Panc1 (cell line): ENCODE data around the gene PBX1. TPM values are rescaled to one million over a fixed set of nuclear protein-coding genes. Genes with fewer than 3 reads are reported as not detected.

Experiments
- ATAC-seq: fragments of 200-7000 bp; cut with Tn5 transposase; 2 replicates; pipeline ENCODE4 v1.9.1; 2020; ENCODE audit warnings: mild to moderate bottlenecking, moderate library complexity
- BruUV-seq: library from RNA; stranded (reverse); fragments of 400-500 nt; replicated peaks from 2 replicates; lab custom pipeline; 2021; lab: Mats Ljungman, UMichigan
- CTCF ChIA-PET: fragments of 300-600 bp; sonication (Branson Sonifier 250); formaldehyde crosslinking; loops from one replicate; lab custom pipeline; 2022; ENCODE audit warnings: antibody characterized with exemption; lab: Charles Lee
- POLR2A ChIA-PET: fragments of 300-600 bp; sonication (Branson Sonifier 250); formaldehyde crosslinking; loops from one replicate; lab custom pipeline; 2022; ENCODE audit warnings: antibody characterized with exemption; lab: Charles Lee
- DNase-seq: peaks from one replicate; pipeline ENCODE4 v3.0.0-alpha.2; 2010; ENCODE audit warnings: low read depth, low spot score
- H3K27ac ChIP-seq: 2 replicates; pipeline ENCODE4 v1.5.1; 2011; ENCODE audit warnings: mild to moderate bottlenecking, low read length, inconsistent platforms
- H3K27me3 ChIP-seq: fragments of 200-500 bp; sonication (Bioruptor generic); 2 replicates; pipeline ENCODE4 v1.6.0; 2014; ENCODE audit warnings: low read length, inconsistent platforms; ENCODE audit not compliant: control insufficient read depth, insufficient read depth
- H3K36me3 ChIP-seq: fragments of 200-500 bp; sonication (Bioruptor generic); 2 replicates; pipeline ENCODE4 v1.5.1; 2014; ENCODE audit warnings: inconsistent platforms, mild to moderate bottlenecking, low read length, moderate library complexity; ENCODE audit not compliant: control insufficient read depth, insufficient read depth
- H3K4me1 ChIP-seq: 2 replicates; pipeline ENCODE4 v1.5.1; 2011; ENCODE audit warnings: inconsistent platforms, mild to moderate bottlenecking, low read length, moderate library complexity; ENCODE audit not compliant: control insufficient read depth, insufficient read depth
- H3K4me3 ChIP-seq, 2 experiments: 2 replicates each; pipeline ENCODE4 v1.5.1; 2011 to 2012; ENCODE audit warnings: low read depth in 2 of 2, low read length in 2 of 2, mild to moderate bottlenecking in 2 of 2, inconsistent platforms in 1 of 2, moderate library complexity in 1 of 2
- H3K9me3 ChIP-seq: fragments of 200-500 bp; sonication (Bioruptor generic); 2 replicates; pipeline ENCODE4 v1.5.1; 2014; ENCODE audit warnings: low read depth, mild to moderate bottlenecking, inconsistent platforms, low read length, moderate library complexity; ENCODE audit not compliant: control insufficient read depth, insufficient read depth
- CTCF ChIP-seq: fragments of 450-650 bp; IDR thresholded peaks from 2 replicates; pipeline ENCODE4 v1.5.1; 2017; ENCODE audit warnings: mild to moderate bottlenecking
- POLR2AphosphoS5 ChIP-seq: IDR thresholded peaks from 2 replicates; pipeline ENCODE4 v1.6.1; 2012; ENCODE audit warnings: mild to moderate bottlenecking, low read depth, low read length, moderate library complexity
- REST ChIP-seq, 2 experiments: IDR thresholded peaks; 2 replicates each; pipeline ENCODE4 v1.6.1; 2011 to 2012; ENCODE audit warnings: low read depth in 2 of 2, control low read depth in 1 of 2, low read length in 1 of 2, mild to moderate bottlenecking in 1 of 2, moderate library complexity in 1 of 2; ENCODE audit not compliant: insufficient read depth in 1 of 2
- SIN3A ChIP-seq: IDR thresholded peaks from 2 replicates; pipeline ENCODE4 v1.6.1; 2012; ENCODE audit warnings: low read depth, mild to moderate bottlenecking, low read length, moderate library complexity, borderline replicate concordance; ENCODE audit not compliant: insufficient read depth
- TCF7L2 ChIP-seq: IDR thresholded peaks from 2 replicates; pipeline ENCODE4 v1.6.1; 2011; ENCODE audit warnings: mild to moderate bottlenecking, low read depth, low read length, inconsistent platforms
- in situ Hi-C: cut with HindIII; loops from 2 replicates; pipeline ENCODE4 v1.10.0; 2016; ENCODE audit warnings: low sequenced_read_pairs, low pct_unique_long_range_greater_than_20kb
- intact Hi-C: fragments of 100-400 bp; cut with micrococcal nuclease; formaldehyde crosslinking; loops from one replicate; pipeline ENCODE4 v1.10.0; 2022; ENCODE audit not compliant: unreplicated experiment
- total RNA-seq: library from RNA; stranded (reverse); gene quantifications from one replicate; pipeline ENCODE4 v1.2.1, GENCODE V29; 2021; ENCODE audit not compliant: unreplicated experiment

Gene PBX1
- total RNA-seq, 1 experiment from 2014 or later: 2.0 TPM

GRCh38 chr1:164671323-164671965 is 112.5 kb downstream of the PBX1 start:
- POLR2A ChIA-PET: no interaction called here
- Histone ChIP-seq H3K9me3 (no peaks in the 10 kb centered on the region), H3K4me3 (no peak overlapping the region), H3K36me3 (no peaks in the 10 kb centered on the region), H3K4me1 (no peaks in the 10 kb centered on the region), H3K27me3 (no peaks in the 10 kb centered on the region), H3K27ac (no peak overlapping the region)
- in situ Hi-C loops (no loop called here), intact Hi-C loops (no loop called here)
- no TSS peak for BruUV-seq
- ATAC-seq (no peak), DNase-seq (no peak)
- CTCF ChIA-PET: no interaction called here
- no peak for TF ChIP-seq CTCF
- TF ChIP-seq TCF7L2: no peak
- no peak for TF ChIP-seq SIN3A
- no peak for TF ChIP-seq REST (IDR thresholded peaks at IDR 0.05; ENCODE audit: insufficient read depth in 1 of 2, low read depth in 2 of 2, low read length in 1 of 2)
- TF ChIP-seq POLR2AphosphoS5: no peak

- ChIA-PET CTCF (no interaction called here), POLR2A (no interaction called here)
- no peaks in the 10 kb centered on the region for H3K36me3 ChIP-seq
- no peaks in the 10 kb centered on the region for H3K9me3 ChIP-seq
- intact Hi-C loops: no loop called here
- in situ Hi-C loops: no loop called here
- H3K27ac ChIP-seq: no peak overlapping the region
- H3K4me1 ChIP-seq: no peaks in the 10 kb centered on the region
- no peak for DNase-seq
- H3K27me3 ChIP-seq: no peaks in the 10 kb centered on the region
- no TSS peak for BruUV-seq
- TF ChIP-seq REST (IDR thresholded peaks at IDR 0.05; ENCODE audit: insufficient read depth in 1 of 2, low read depth in 2 of 2, low read length in 1 of 2): no peak
- no peak for TF ChIP-seq CTCF
- TF ChIP-seq SIN3A: no peak
- no peak for TF ChIP-seq POLR2AphosphoS5
- TF ChIP-seq TCF7L2: no peak
- no peak overlapping the region for H3K4me3 ChIP-seq
- ATAC-seq: no peak
These were observed 113.1 kb downstream of the PBX1 start for GRCh38 chr1:164671966-164672571.
